Uterus (tissue), 4 donors: ENCODE results near the gene BCAS3. TPM values are rescaled to one million over a fixed set of nuclear protein-coding genes. Genes with fewer than 3 reads are reported as not detected.
A peak's percentile ranks its signal among the peaks of the same experiment; 100 is the strongest.

Experiments
- DNase-seq, 2 donors: peaks; one replicate each; pipeline ENCODE4 v3.0.0-alpha.2; 2019 to 2020
- H3K27ac ChIP-seq, 2 donors: fragments of 200-600 bp; sonication (generic); 1 replicate in 1 of 2; 2 replicates in 1 of 2; pipeline ENCODE4 v1.5.1; 2016 to 2018
- H3K27me3 ChIP-seq, 2 donors: fragments of 200-600 bp; sonication (generic); one replicate each; pipeline ENCODE4 v1.5.1; 2018 to 2019; ENCODE audit warnings: control low read depth in 1 of 2
- H3K36me3 ChIP-seq, 2 donors: fragments of 200-600 bp; sonication (generic); one replicate each; pipeline ENCODE4 v1.5.1; 2019; ENCODE audit warnings: control low read depth in 1 of 2
- H3K4me1 ChIP-seq, 2 donors: fragments of 200-600 bp; sonication (generic); one replicate each; pipeline ENCODE4 v1.5.1; 2018 to 2019; ENCODE audit warnings: control low read depth in 1 of 2
- H3K4me3 ChIP-seq, 2 donors: fragments of 200-600 bp; sonication (generic); 1 replicate in 1 of 2; 2 replicates in 1 of 2; pipeline ENCODE4 v1.5.1; 2018 to 2019; ENCODE audit warnings: mild to moderate bottlenecking in 1 of 2
- H3K9me3 ChIP-seq, 2 donors: fragments of 200-600 bp; sonication (generic); one replicate each; pipeline ENCODE4 v1.5.1; 2019; ENCODE audit warnings: control low read depth in 1 of 2
- CTCF ChIP-seq, 4 experiments: fragments of 200-600 bp in 2 of 4; fragments of 450-650 bp in 2 of 4; sonication (generic) in 2 of 4; IDR thresholded peaks; one replicate each; pipeline ENCODE4 v1.5.1; 2016 to 2019; ENCODE audit warnings: antibody characterized with exemption in 4 of 4, mild to moderate bottlenecking in 2 of 4, moderate library complexity in 1 of 4
- POLR2A ChIP-seq, 2 donors: fragments of 450-650 bp; IDR thresholded peaks; one replicate each; pipeline ENCODE4 v1.6.1; 2016; ENCODE audit warnings: antibody characterized with exemption in 2 of 2, mild to moderate bottlenecking in 1 of 2, moderate library complexity in 1 of 2
- intact Hi-C: fragments of 100-400 bp; cut with DNase I; formaldehyde crosslinking; loops from one replicate; pipeline ENCODE4 v1.15.1; 2023; ENCODE audit warnings: low total_unique reads
- total RNA-seq, 4 donors: library from RNA; depleted of rRNA in 3 of 4; stranded (reverse); fragments of >200 nt in 3 of 4; gene quantifications; one replicate each; pipeline versions ENCODE4 v1.1.0 to v1.2.4, GENCODE V29; 2014 to 2023
- donor health status: DM: yes; HTN: yes; CAD: no.

Gene BCAS3
- total RNA-seq, 4 donors from 2014 or later, result 42.6 to 147 (median 83.7) TPM

- TF ChIP-seq POLR2A (IDR thresholded peaks at IDR 0.05), result no peak
- TF ChIP-seq CTCF (IDR thresholded peaks at IDR 0.05), result no peak
- Histone ChIP-seq H3K4me3 (no peak overlapping the region), H3K36me3 (no peaks in the 10 kb centered on the region), H3K9me3 (no peaks in the 10 kb centered on the region), H3K27me3 (no peaks in the 10 kb centered on the region), H3K4me1 (no peaks in the 10 kb centered on the region), H3K27ac (no peak overlapping the region)
- intact Hi-C loops, result loop anchor here (10.0 kb wide), 1 partner anchor 58 kb away; no protein-coding TSS in a partner anchor
- DNase-seq, result no peak
Observed at GRCh38 chr17:61372436-61372835, 694.8 kb downstream of the BCAS3 start.

GRCh38 chr17:61376931-61377838, 699.5 kb downstream of the BCAS3 start:
- intact Hi-C loops, result loop anchor here (10.0 kb wide), 1 partner anchor 62 kb away; no protein-coding TSS in a partner anchor
- H3K27ac ChIP-seq, result peak overlapping the region in 1 of 2 donors; percentile 30

GRCh38 chr17:61378658-61379456, 701.2 kb downstream of the BCAS3 start:
- intact Hi-C loops, result loop anchor here (10.0 kb wide), 1 partner anchor 64 kb away; no protein-coding TSS in a partner anchor
- H3K36me3 ChIP-seq, result no peaks in the 10 kb centered on the region
- TF ChIP-seq CTCF (IDR thresholded peaks at IDR 0.05) (no peak), POLR2A (IDR thresholded peaks at IDR 0.05) (no peak)
- no peaks in the 10 kb centered on the region for H3K4me1 ChIP-seq
- H3K9me3 ChIP-seq, result no peaks in the 10 kb centered on the region
- H3K4me3 ChIP-seq, result no peak overlapping the region
- H3K27me3 ChIP-seq, result no peaks in the 10 kb centered on the region
- peak overlapping the region in 1 of 2 donors; percentile 4 for H3K27ac ChIP-seq
- no peak for DNase-seq

More at GRCh38 chr17:61376931-61377838, 699.5 kb downstream of the BCAS3 start:
- no peaks in the 10 kb centered on the region for H3K27me3 ChIP-seq
- no peak for TF ChIP-seq CTCF (IDR thresholded peaks at IDR 0.05)
- no peak for TF ChIP-seq POLR2A (IDR thresholded peaks at IDR 0.05)
- H3K4me3 ChIP-seq, result no peak overlapping the region
- no peaks in the 10 kb centered on the region for H3K36me3 ChIP-seq
- no peak for DNase-seq
- no peaks in the 10 kb centered on the region for H3K9me3 ChIP-seq
- no peaks in the 10 kb centered on the region for H3K4me1 ChIP-seq

- H3K27me3 ChIP-seq, result no peaks in the 10 kb centered on the region
- DNase-seq, result no peak
- no peak for TF ChIP-seq POLR2A (IDR thresholded peaks at IDR 0.05)
- TF ChIP-seq CTCF (IDR thresholded peaks at IDR 0.05), result no peak
- no peak overlapping the region for H3K4me3 ChIP-seq
- no peaks in the 10 kb centered on the region for H3K9me3 ChIP-seq
- intact Hi-C loops, result loop anchor here (10.0 kb wide), 1 partner anchor 65 kb away; no protein-coding TSS in a partner anchor
- no peaks in the 10 kb centered on the region for H3K36me3 ChIP-seq
- peak overlapping the region; percentile 7 to 21 for H3K27ac ChIP-seq
- no peaks in the 10 kb centered on the region for H3K4me1 ChIP-seq
Observed at GRCh38 chr17:61379457-61380216, 702.0 kb downstream of the BCAS3 start.
